Measurements from ENCODE around the gene ZNF574.
A peak's percentile ranks its signal among the peaks of the same experiment; 100 is the strongest.

Gene ZNF574

GRCh38 chr19:42057846-42058245 lies 18.1 kb upstream of the ZNF574 start:
- DNase-seq = no peak

- no peak for DNase-seq
Observed at GRCh38 chr19:42059196-42059595, 16.8 kb upstream of the ZNF574 start.

GRCh38 chr19:42060117-42060516 lies 15.8 kb upstream of the ZNF574 start:
- DNase-seq = no peak

- DNase-seq = no peak
Observed at GRCh38 chr19:42062381-42062780, 13.6 kb upstream of the ZNF574 start.

- DNase-seq = no peak
Observed at GRCh38 chr19:42064432-42064831, 11.5 kb upstream of the ZNF574 start.

- DNase-seq = no peak
Observed at GRCh38 chr19:42065051-42065450, 10.9 kb upstream of the ZNF574 start.

- DNase-seq = no peak
Observed at GRCh38 chr19:42065511-42065910, 10.5 kb upstream of the ZNF574 start.

- DNase-seq = no peak
Observed at GRCh38 chr19:42066075-42066754, 9.8 kb upstream of the ZNF574 start.

GRCh38 chr19:42067315-42067888 lies 8.6 kb upstream of the ZNF574 start:
- no peak for DNase-seq

GRCh38 chr19:42068361-42068755 lies 7.6 kb upstream of the ZNF574 start:
- DNase-seq = no peak

GRCh38 chr19:42068756-42069571 lies 7.0 kb upstream of the ZNF574 start:
- DNase-seq = no peak

GRCh38 chr19:42069619-42070351 lies 6.2 kb upstream of the ZNF574 start, which contains the start of gene GRIK5:
TSS of gene GRIK5 (minus strand) at chr19:42070206. CDS start at chr19:42065770, 4,436 bp downstream.
- no peak for DNase-seq

GRCh38 chr19:42071247-42071646 lies 4.7 kb upstream of the ZNF574 start:
- DNase-seq = no peak

GRCh38 chr19:42074513-42075363 lies 1.2 kb upstream of the ZNF574 start:
- no peak for DNase-seq

GRCh38 chr19:42075364-42075615 lies 676 bp upstream of the ZNF574 start:
- peak; percentile 56 for DNase-seq

GRCh38 chr19:42076380-42076944 lies 496 bp downstream of the ZNF574 start:
- DNase-seq = no peak

GRCh38 chr19:42078058-42078457 lies 2.1 kb downstream of the ZNF574 start:
- DNase-seq = no peak

GRCh38 chr19:42078538-42079275 lies 2.7 kb downstream of the ZNF574 start:
- DNase-seq = no peak

- DNase-seq = no peak
Observed at GRCh38 chr19:42079276-42079669, 3.3 kb downstream of the ZNF574 start.

- DNase-seq = no peak
Observed at GRCh38 chr19:42079886-42080763, 4.2 kb downstream of the ZNF574 start.
